ENCODE measurements around the gene TTC27. TPM values are rescaled to one million over a fixed set of nuclear protein-coding genes. Genes with fewer than 3 reads are reported as not detected.
A peak's percentile ranks its signal among the peaks of the same experiment; 100 is the strongest.

The TTC27 gene
- total and polyA plus RNA-seq, 5 donors = 5.0 to 10.3 (median 7.2) TPM

DNA sequence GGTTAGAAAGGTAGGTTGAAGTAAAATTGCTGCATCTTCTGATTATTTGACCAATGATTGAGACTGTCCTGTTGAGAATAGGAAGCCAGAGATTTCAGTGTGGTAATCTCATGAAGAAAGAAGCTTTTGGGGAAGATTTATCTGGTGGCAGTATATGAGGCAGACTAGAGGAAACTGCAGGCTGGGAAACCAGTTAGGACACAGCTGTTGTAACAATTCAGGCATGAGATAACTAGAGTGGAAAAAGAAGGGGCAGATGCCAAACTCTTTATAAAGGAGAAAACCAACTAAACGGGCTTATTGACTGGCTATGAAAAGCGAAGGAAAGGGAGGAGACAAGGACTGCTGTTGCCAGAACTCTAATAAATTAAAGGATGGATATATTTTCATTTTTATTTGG, 155.6 kb downstream of the TTC27 start:
- ATAC-seq (peak; percentile 93 to 94), DNase-seq (no peak)
- intact Hi-C loops (cut with DNase I) = loop anchor here in 1 of 4 donors (10.0 kb wide), 1 partner anchor 161 kb away; the partner anchor contains the start of gene LTBP1
- Histone ChIP-seq H3K27ac (ENCODE audit: low read length) (peak overlapping the region; percentile 30), H3K4me1 (ENCODE audit: control insufficient read depth, insufficient read depth, low read length) (peaks cover 3% of the 10 kb centered on the region), H3K4me3 (ENCODE audit: low read length) (no peak overlapping the region), H3K9me3 (ENCODE audit: control insufficient read depth, low read length) (no peaks in the 10 kb centered on the region), H3K27me3 (ENCODE audit: control insufficient read depth, insufficient read depth) (no peaks in the 10 kb centered on the region)
- WGBS = 27% methylated on average over 2 of the region's 2 CpGs

DNA sequence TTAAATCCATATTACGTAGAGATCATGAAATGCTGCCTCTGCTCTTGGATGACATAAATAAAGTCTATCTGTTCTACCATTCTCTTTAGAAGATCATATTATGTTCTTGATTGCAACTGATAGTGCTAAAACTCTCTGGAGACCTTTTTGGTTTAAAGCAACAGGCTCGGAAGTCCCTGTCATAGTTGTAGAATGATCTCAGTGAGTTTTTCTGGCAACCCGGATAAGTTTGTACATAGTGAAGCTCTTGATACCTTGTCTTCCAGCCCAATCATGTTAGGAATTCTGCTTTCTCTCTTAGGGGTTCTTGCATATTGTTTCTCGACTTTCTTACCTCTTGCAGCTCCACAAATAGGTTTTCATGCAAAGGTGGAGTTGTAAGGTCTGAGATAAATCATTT, 156.1 kb downstream of the TTC27 start:
- 28% methylated on average over 4 of the region's 4 CpGs for WGBS
- DNase-seq (no peak), ATAC-seq (peak; percentile 49 to 66)
- H3K27me3 ChIP-seq (ENCODE audit: control insufficient read depth, insufficient read depth) = no peaks in the 10 kb centered on the region
- peaks cover 3% of the 10 kb centered on the region for H3K4me1 ChIP-seq (ENCODE audit: control insufficient read depth, insufficient read depth, low read length)
- H3K9me3 ChIP-seq (ENCODE audit: control insufficient read depth, low read length) = no peaks in the 10 kb centered on the region
- no peak overlapping the region for H3K27ac ChIP-seq (ENCODE audit: low read length)
- intact Hi-C loops (cut with DNase I) = loop anchor here in 1 of 4 donors (10.0 kb wide), 1 partner anchor 161 kb away; the partner anchor contains the start of gene LTBP1
- no peak overlapping the region for H3K4me3 ChIP-seq (ENCODE audit: low read length)

DNA sequence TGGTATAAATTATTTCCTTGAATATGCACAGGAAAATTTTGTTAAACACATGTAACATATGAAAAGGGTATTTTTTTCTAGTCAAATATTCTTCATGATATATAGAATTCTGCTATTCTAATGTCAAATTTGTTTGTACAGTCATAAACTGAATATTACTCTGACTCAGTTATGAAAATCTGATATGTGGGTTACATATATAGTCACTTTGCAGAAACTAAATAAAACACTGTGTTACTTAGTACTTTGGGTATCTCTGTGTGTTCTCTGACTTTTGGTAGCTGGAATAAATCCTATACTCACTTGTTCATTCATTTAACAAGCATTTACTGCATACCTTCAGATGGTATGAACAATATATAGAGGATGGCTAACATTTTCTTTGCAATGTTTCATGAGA, 159.4 kb downstream of the TTC27 start:
- H3K4me1 ChIP-seq (ENCODE audit: control insufficient read depth, insufficient read depth, low read length) = peaks cover 3% of the 10 kb centered on the region
- no peak for DNase-seq
- no peak for ATAC-seq
- intact Hi-C loops (cut with DNase I) = loop anchor here in 1 of 4 donors (10.0 kb wide), 1 partner anchor 158 kb away; the partner anchor contains the start of gene LTBP1
- no peak overlapping the region for H3K4me3 ChIP-seq (ENCODE audit: low read length)
- H3K27ac ChIP-seq (ENCODE audit: low read length) = no peak overlapping the region
- H3K27me3 ChIP-seq (ENCODE audit: control insufficient read depth, insufficient read depth) = no peaks in the 10 kb centered on the region
- H3K9me3 ChIP-seq (ENCODE audit: control insufficient read depth, low read length) = no peaks in the 10 kb centered on the region

DNA sequence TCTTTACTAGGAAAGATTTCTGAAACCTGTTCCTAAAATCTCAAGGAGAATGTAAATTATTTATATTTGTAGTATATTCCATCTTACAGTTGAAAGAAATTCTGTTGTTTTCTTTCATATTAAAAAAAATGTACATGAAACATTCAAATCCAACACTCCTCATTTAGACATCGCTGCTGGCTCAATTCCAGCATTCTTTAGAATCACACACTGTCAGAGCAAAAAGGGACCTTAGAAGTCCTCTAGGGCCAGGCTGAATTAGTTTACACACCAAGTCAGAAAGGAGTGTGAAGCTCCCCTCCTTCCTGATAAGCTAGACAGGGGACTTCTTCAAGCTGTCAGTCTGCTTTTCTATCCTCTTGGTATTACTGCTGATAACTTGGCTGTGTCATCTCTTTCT, 160.3 kb downstream of the TTC27 start:
- 15% methylated on average over 1 of the region's 1 CpG for WGBS
- H3K4me1 ChIP-seq (ENCODE audit: control insufficient read depth, insufficient read depth, low read length) = peaks cover 7% of the 10 kb centered on the region
- H3K4me3 ChIP-seq (ENCODE audit: low read length) = no peak overlapping the region
- H3K27ac ChIP-seq (ENCODE audit: low read length) = no peak overlapping the region
- DNase-seq = no peak
- intact Hi-C loops (cut with DNase I) = loop anchor here in 1 of 4 donors (10.0 kb wide), 1 partner anchor 157 kb away; the partner anchor contains the start of gene LTBP1
- no peaks in the 10 kb centered on the region for H3K9me3 ChIP-seq (ENCODE audit: control insufficient read depth, low read length)
- H3K27me3 ChIP-seq (ENCODE audit: control insufficient read depth, insufficient read depth) = no peaks in the 10 kb centered on the region
- ATAC-seq = no peak

DNA sequence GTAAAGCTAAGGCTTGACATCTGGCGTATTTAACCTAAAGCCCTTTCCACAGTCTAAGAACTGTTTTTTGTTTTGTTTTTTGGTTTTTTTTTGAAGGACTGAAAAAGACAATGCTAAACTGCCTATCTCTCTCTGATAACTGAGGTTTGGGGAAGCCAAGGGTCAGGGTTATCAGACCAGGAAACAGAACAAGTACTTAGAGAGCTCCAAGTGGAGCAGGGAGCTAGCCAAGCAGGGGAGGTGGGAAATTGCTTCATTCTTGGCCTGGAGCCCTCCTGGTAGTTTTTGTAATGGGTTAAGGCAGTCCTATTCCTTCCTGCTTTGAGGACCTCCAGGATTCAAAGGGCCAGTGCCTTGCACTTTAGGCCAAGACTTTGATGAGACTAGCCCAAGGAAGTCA, 164.6 kb downstream of the TTC27 start:
- H3K27ac ChIP-seq (ENCODE audit: low read length) = no peak overlapping the region
- 47% methylated on average over 1 of the region's 1 CpG for WGBS
- H3K9me3 ChIP-seq (ENCODE audit: control insufficient read depth, low read length) = no peaks in the 10 kb centered on the region
- H3K4me3 ChIP-seq (ENCODE audit: low read length) = no peak overlapping the region
- ATAC-seq (peak; percentile 93 to 98), DNase-seq (peak; percentile 51 to 68 (median 65))
- H3K27me3 ChIP-seq (ENCODE audit: control insufficient read depth, insufficient read depth) = no peaks in the 10 kb centered on the region
- intact Hi-C loops (cut with DNase I) = no loop called here
- peaks cover 7% of the 10 kb centered on the region for H3K4me1 ChIP-seq (ENCODE audit: control insufficient read depth, insufficient read depth, low read length)

DNA sequence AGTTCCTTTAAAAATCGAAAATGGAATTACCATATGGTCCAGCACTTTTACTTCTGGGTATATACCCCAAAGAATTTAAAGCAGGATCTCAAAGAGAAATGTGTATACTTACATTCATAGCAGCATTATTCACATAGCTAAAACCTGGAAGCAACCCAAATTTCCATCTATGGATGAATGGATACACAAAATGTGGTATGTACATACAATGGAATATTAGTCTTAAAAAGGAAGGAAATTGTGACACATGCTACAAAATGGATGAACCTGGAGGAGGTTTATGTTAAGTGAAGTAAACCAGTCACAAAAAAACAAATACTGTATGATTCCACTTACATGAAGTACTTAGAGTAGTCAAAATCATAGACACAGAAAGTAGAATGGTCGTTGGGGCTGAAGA, 171.0 kb downstream of the TTC27 start:
- intact Hi-C loops (cut with DNase I) = no loop called here
- DNase-seq (no peak), ATAC-seq (no peak)
- no peaks in the 10 kb centered on the region for H3K27me3 ChIP-seq (ENCODE audit: control insufficient read depth, insufficient read depth)
- no peaks in the 10 kb centered on the region for H3K9me3 ChIP-seq (ENCODE audit: control insufficient read depth, low read length)
- WGBS = 91% methylated on average over 2 of the region's 2 CpGs
- no peak overlapping the region for H3K27ac ChIP-seq (ENCODE audit: low read length)
- H3K4me1 ChIP-seq (ENCODE audit: control insufficient read depth, insufficient read depth, low read length) = no peaks in the 10 kb centered on the region
- H3K4me3 ChIP-seq (ENCODE audit: low read length) = no peak overlapping the region

DNA sequence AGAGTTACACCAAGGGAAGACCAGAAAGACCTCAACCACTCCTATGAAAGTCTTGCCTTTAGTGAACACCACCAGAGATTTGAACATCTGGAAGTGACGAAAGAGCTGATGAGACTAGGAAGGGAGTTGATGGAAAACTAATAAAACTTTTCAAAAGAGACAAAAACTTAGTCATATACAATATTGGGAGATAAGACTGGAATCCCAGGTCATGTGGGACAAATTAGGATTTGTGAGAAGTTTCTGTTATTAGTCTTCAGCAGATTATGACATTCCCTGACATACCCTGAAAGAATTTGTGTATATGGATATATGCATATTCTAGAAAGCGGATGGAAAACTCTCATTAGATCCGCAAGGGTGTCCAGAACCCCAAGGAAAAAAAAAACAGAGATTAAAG, 173.9 kb downstream of the TTC27 start:
- intact Hi-C loops (cut with DNase I) = no loop called here
- Histone ChIP-seq H3K9me3 (ENCODE audit: control insufficient read depth, low read length) (no peaks in the 10 kb centered on the region), H3K4me3 (ENCODE audit: low read length) (no peak overlapping the region), H3K27me3 (ENCODE audit: control insufficient read depth, insufficient read depth) (no peaks in the 10 kb centered on the region), H3K4me1 (ENCODE audit: control insufficient read depth, insufficient read depth, low read length) (no peaks in the 10 kb centered on the region), H3K27ac (ENCODE audit: low read length) (no peak overlapping the region)
- DNase-seq = no peak
- WGBS = 97% methylated on average over 3 of the region's 3 CpGs
- ATAC-seq = no peak

DNA sequence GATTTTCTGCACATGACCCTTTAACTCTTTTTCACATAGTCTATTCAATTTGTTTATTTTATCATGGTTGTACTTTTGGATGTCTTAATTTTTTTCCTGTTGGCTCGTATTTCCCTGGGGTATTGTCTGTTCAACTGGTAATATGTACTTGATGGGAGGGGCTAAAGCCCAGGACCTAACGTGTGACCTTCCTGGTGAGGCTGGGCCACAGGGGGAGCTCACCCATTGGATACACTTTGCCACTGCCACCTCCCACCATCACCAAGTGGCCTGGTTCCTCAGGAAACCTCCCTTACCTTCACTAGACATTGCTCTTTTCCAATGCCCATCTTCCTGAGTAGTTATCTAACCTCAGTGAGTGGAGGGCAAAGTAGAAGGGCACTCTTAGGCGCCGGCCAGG, 175.0 kb downstream of the TTC27 start:
- intact Hi-C loops (cut with DNase I) = no loop called here
- ATAC-seq (no peak), DNase-seq (no peak)
- no peaks in the 10 kb centered on the region for H3K4me1 ChIP-seq (ENCODE audit: control insufficient read depth, insufficient read depth, low read length)
- H3K9me3 ChIP-seq (ENCODE audit: control insufficient read depth, low read length) = no peaks in the 10 kb centered on the region
- no peak overlapping the region for H3K27ac ChIP-seq (ENCODE audit: low read length)
- H3K4me3 ChIP-seq (ENCODE audit: low read length) = no peak overlapping the region
- no peaks in the 10 kb centered on the region for H3K27me3 ChIP-seq (ENCODE audit: control insufficient read depth, insufficient read depth)
- 91% methylated on average over 4 of the region's 4 CpGs for WGBS

DNA sequence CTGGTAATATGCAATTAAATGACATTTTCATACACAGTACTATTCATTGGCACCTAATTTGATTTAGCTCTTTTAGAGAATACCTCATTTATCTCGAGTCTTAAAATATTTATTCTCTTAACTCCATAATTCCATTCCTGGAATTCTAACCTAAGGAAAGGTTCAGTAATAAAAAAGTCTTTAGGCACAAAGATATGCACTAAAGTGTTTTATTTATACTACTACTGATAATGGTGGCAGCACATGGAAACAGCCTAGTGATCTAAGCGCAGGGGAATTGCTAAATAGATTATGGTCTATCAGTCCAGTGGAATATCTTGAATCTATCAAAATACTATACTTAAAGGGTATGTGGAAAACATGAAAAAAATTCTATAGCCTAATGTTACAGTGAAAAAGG, 176.4 kb downstream of the TTC27 start:
- no peak for DNase-seq
- no peak overlapping the region for H3K27ac ChIP-seq (ENCODE audit: low read length)
- no peaks in the 10 kb centered on the region for H3K9me3 ChIP-seq (ENCODE audit: control insufficient read depth, low read length)
- whole genome bisulfite sequencing = 52% methylated on average over 2 of the region's 2 CpGs
- no peaks in the 10 kb centered on the region for H3K4me1 ChIP-seq (ENCODE audit: control insufficient read depth, insufficient read depth, low read length)
- ATAC-seq = no peak
- no peaks in the 10 kb centered on the region for H3K27me3 ChIP-seq (ENCODE audit: control insufficient read depth, insufficient read depth)
- H3K4me3 ChIP-seq (ENCODE audit: low read length) = no peak overlapping the region
- intact Hi-C loops (cut with DNase I) = no loop called here

DNA sequence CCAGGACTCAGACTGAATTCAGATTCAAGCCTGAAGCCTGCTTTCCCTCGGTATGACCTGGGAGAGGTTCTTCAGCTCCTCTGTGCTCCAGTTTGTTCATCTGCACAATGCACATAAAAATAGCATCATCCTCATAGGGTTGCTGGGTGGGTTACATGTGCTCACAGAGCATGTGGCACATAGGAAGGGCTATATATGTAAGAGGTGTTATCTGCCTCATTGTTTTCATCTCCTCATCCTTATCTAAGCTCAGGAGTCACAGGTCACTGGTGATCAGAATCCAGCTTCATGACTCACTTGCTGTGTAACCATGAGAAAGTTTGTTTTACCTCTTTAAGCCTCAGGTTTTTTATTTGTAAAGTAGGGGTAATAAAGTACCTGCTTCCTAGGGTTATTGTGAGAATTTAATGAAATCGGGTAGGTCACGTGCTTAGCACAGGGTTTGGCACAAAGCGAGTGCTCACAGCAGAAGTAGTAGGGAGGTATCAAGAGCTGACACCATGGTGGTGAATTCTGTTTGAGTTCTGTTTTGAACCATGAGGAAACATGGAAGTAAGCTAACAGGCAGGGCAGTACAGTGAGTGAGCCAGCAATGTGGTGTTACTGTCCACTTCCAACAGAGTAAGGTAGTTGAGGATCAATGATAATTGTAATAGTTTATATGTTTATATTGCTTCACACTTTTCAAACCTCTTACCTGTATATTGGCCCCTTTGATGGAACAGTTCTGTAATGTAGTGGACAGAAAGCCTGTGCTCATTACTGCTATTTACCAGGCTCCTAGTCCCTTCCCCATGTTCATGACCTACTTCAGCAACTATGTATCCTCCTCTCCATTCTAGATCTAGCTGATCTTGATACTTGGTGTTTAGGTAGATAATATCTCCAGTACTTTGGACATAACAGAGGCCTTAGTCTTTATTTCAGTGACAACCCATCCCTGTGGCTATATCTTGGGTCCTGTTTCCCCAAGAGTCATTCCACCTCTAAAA, 177.6 kb downstream of the TTC27 start:
- Histone ChIP-seq H3K4me1 (ENCODE audit: control insufficient read depth, insufficient read depth, low read length) (no peaks in the 10 kb centered on the region), H3K27me3 (ENCODE audit: control insufficient read depth, insufficient read depth) (no peaks in the 10 kb centered on the region), H3K4me3 (ENCODE audit: low read length) (no peak overlapping the region), H3K9me3 (ENCODE audit: control insufficient read depth, low read length) (no peaks in the 10 kb centered on the region), H3K27ac (ENCODE audit: low read length) (no peak overlapping the region)
- DNase-seq (no peak), ATAC-seq (peak in 1 of 2 donors; percentile 45)
- WGBS = 63% methylated on average over 4 of the region's 4 CpGs
- intact Hi-C loops (cut with DNase I) = no loop called here

DNA sequence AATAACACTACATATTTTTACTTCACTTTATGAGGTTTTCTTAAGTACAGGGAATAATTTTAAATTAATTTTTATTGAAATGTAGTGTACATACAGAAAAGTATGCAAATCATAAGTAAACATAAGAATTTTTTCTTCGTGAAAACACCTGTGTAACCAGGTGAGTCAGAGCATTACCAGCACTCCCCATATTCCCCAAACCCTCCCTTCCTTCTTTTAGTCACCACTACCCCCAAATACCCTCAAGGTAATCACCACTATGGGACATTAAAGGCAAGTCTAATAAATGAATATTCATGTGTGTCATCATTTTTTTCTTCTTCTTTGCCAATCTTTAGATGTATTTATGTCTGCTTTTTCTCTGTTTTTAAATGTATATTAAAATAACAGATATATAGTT, 179.0 kb downstream of the TTC27 start:
- DNase-seq = no peak
- no peak overlapping the region for H3K4me3 ChIP-seq (ENCODE audit: low read length)
- 93% methylated on average over 1 of the region's 1 CpG for WGBS
- H3K9me3 ChIP-seq (ENCODE audit: control insufficient read depth, low read length) = no peaks in the 10 kb centered on the region
- H3K27me3 ChIP-seq (ENCODE audit: control insufficient read depth, insufficient read depth) = no peaks in the 10 kb centered on the region
- ATAC-seq = no peak
- H3K4me1 ChIP-seq (ENCODE audit: control insufficient read depth, insufficient read depth, low read length) = no peaks in the 10 kb centered on the region
- intact Hi-C loops (cut with DNase I) = no loop called here
- H3K27ac ChIP-seq (ENCODE audit: low read length) = no peak overlapping the region

All from right cardiac atrium (tissue), 5 donors.